ENCODE measurements around the gene MAST1.
"Not testable (repeated sequence)": the region's sequence is repeated elsewhere in the genome, so short reads cannot be mapped to it uniquely, and the experiment has no call there.

Gene MAST1

GRCh38 chr19:12838182-12838885 lies at the start of gene MAST1:
TSS of gene MAST1 (plus strand) at chr19:12838515. CDS start at chr19:12838573, 58 bp downstream.
- no peak for FAIRE-seq

GRCh38 chr19:12788682-12789097 lies 49.6 kb upstream of the MAST1 start:
- no peak for FAIRE-seq

- FAIRE-seq = no peak
Observed at GRCh38 chr19:12789098-12789903, 49.0 kb upstream of the MAST1 start.

GRCh38 chr19:12789904-12790619 lies 48.3 kb upstream of the MAST1 start:
- no peak for FAIRE-seq

- FAIRE-seq = no peak
Observed at GRCh38 chr19:12790628-12791344, 47.5 kb upstream of the MAST1 start.

- FAIRE-seq = no peak
Observed at GRCh38 chr19:12791345-12792050, 46.8 kb upstream of the MAST1 start, which contains the start of gene JUNB. TSS of gene JUNB (plus strand) at chr19:12791486. CDS start at chr19:12791772, 286 bp downstream.

GRCh38 chr19:12792051-12792852 lies 46.1 kb upstream of the MAST1 start:
- FAIRE-seq = no peak

GRCh38 chr19:12792853-12793289 lies 45.4 kb upstream of the MAST1 start:
- no peak for FAIRE-seq

GRCh38 chr19:12793290-12794195 lies 44.8 kb upstream of the MAST1 start:
- no peak for FAIRE-seq

- no peak for FAIRE-seq
Observed at GRCh38 chr19:12794196-12794941, 43.9 kb upstream of the MAST1 start.

- FAIRE-seq = no peak
Observed at GRCh38 chr19:12794971-12795381, 43.3 kb upstream of the MAST1 start.

GRCh38 chr19:12796146-12797071 lies 41.9 kb upstream of the MAST1 start:
- FAIRE-seq = peak; percentile 52

- FAIRE-seq = no peak
Observed at GRCh38 chr19:12797141-12797587, 41.2 kb upstream of the MAST1 start.

GRCh38 chr19:12797607-12798006 lies 40.7 kb upstream of the MAST1 start:
- FAIRE-seq = not testable (repeated sequence)

GRCh38 chr19:12799742-12800465 lies 38.4 kb upstream of the MAST1 start:
- no peak for FAIRE-seq

GRCh38 chr19:12800466-12800770 lies 37.9 kb upstream of the MAST1 start:
- FAIRE-seq = no peak

GRCh38 chr19:12800923-12801465 lies 37.3 kb upstream of the MAST1 start:
- no peak for FAIRE-seq
